Gastrocnemius medialis (tissue), 4 donors: ENCODE data around the gene BTBD10. TPM values are rescaled to one million over a fixed set of nuclear protein-coding genes. Genes with fewer than 3 reads are reported as not detected.

Source experiments
- ATAC-seq, 2 donors: fragments of 150-250 bp; one replicate each; pipeline ENCODE4 v1.9.1; 2016
- DNase-seq, 2 donors: peaks; one replicate each; pipeline ENCODE4 v3.0.0-alpha.2; 2019
- H3K27ac ChIP-seq, 4 donors: fragments of 200-600 bp; sonication (generic); 1 replicate in 1 of 4; 2 replicates in 3 of 4; pipeline ENCODE4 v1.5.1; 2016 to 2018; ENCODE audit warnings: mild to moderate bottlenecking in 2 of 4, moderate library complexity in 1 of 4
- H3K27me3 ChIP-seq, 3 donors: fragments of 200-600 bp; sonication (generic) in 2 of 3; 1 replicate in 1 of 3; 2 replicates in 2 of 3; pipeline versions ENCODE4 v1.5.1 to v1.6.0; 2016 to 2019; ENCODE audit warnings: mild to moderate bottlenecking in 1 of 3, moderate library complexity in 1 of 3
- H3K36me3 ChIP-seq, 2 donors: fragments of 200-600 bp; sonication (generic) in 1 of 2; one replicate each; pipeline ENCODE4 v1.5.1; 2017 to 2018
- H3K4me1 ChIP-seq, 2 donors: fragments of 200-600 bp; sonication (generic) in 1 of 2; one replicate each; pipeline ENCODE4 v1.5.1; 2016 to 2017; ENCODE audit warnings: mild to moderate bottlenecking in 2 of 2
- H3K4me3 ChIP-seq, 4 donors: fragments of 200-600 bp; sonication (generic) in 3 of 4; 1 replicate in 1 of 4; 2 replicates in 3 of 4; pipeline ENCODE4 v1.5.1; 2016 to 2019; ENCODE audit warnings: mild to moderate bottlenecking in 2 of 4
- H3K9me3 ChIP-seq, 3 donors: fragments of 200-600 bp; sonication (generic) in 2 of 3; 1 replicate in 1 of 3; 2 replicates in 2 of 3; pipeline ENCODE4 v1.5.1; 2016 to 2019
- CTCF ChIP-seq, 5 experiments: fragments of 450-650 bp in 3 of 5; fragments of 200-600 bp in 2 of 5; sonication (generic) in 2 of 5; IDR thresholded peaks in 4 of 5; conservative IDR thresholded peaks in 1 of 5; 1 replicate in 4 of 5; 2 replicates in 1 of 5; pipeline ENCODE4 v1.5.1; 2016 to 2019; ENCODE audit warnings: antibody characterized with exemption in 5 of 5, mild to moderate bottlenecking in 3 of 5, moderate library complexity in 3 of 5
- POLR2A ChIP-seq, 2 donors: fragments of 450-650 bp; IDR thresholded peaks; one replicate each; pipeline ENCODE4 v1.6.1; 2017; ENCODE audit warnings: antibody characterized with exemption in 2 of 2, mild to moderate bottlenecking in 2 of 2, moderate library complexity in 2 of 2
- in situ Hi-C, 4 donors: fragments of 200-750 bp; cut with MboI; loops; one replicate each; pipeline versions ENCODE4 v1.15.0 to v1.8.0; 2017; ENCODE audit warnings: low sequenced_read_pairs in 4 of 4
- intact Hi-C: fragments of 100-400 bp; cut with DNase I; formaldehyde crosslinking; loops from one replicate; pipeline ENCODE4 v1.15.1; 2023; ENCODE audit warnings: low total_unique reads
- total RNA-seq, 4 donors: library from RNA; depleted of rRNA; stranded (reverse); fragments of >200 nt; gene quantifications; one replicate each; pipeline versions ENCODE4 v1.1.0 to v1.2.3, GENCODE V29; 2016

BTBD10 gene
- total RNA-seq, 4 donors from 2014 or later = 18.6 to 31.9 (median 20.3) TPM

GRCh38 chr11:13386567-13386966 is 76.5 kb downstream of the BTBD10 start:
- intact Hi-C loops = no loop called here
- in situ Hi-C loops = no loop called here
- no peak overlapping the region for H3K4me3 ChIP-seq
- H3K36me3 ChIP-seq = peaks cover 0 to 53% of the 10 kb centered on the region in 2 donors
- no peaks in the 10 kb centered on the region for H3K9me3 ChIP-seq
- H3K27ac ChIP-seq = no peak overlapping the region
- DNase-seq = no peak
- H3K27me3 ChIP-seq = no peaks in the 10 kb centered on the region
- H3K4me1 ChIP-seq = no peaks in the 10 kb centered on the region
- no peak for TF ChIP-seq CTCF (IDR thresholded peaks at IDR 0.05 in 4 of 5, conservative IDR thresholded peaks at IDR 0.05 in 1 of 5)
- no peak for TF ChIP-seq POLR2A (IDR thresholded peaks at IDR 0.05)
- ATAC-seq = no peak

- H3K4me1 ChIP-seq = no peaks in the 10 kb centered on the region
- no peaks in the 10 kb centered on the region for H3K27me3 ChIP-seq
- TF ChIP-seq CTCF (IDR thresholded peaks at IDR 0.05 in 4 of 5, conservative IDR thresholded peaks at IDR 0.05 in 1 of 5) (peak in 3 of 5 experiments; percentile 18 to 39 (median 39)), POLR2A (IDR thresholded peaks at IDR 0.05) (no peak)
- H3K9me3 ChIP-seq = no peaks in the 10 kb centered on the region
- no peak overlapping the region for H3K4me3 ChIP-seq
- in situ Hi-C loops = no loop called here
- no peak overlapping the region for H3K27ac ChIP-seq
- ATAC-seq (no peak), DNase-seq (no peak)
- intact Hi-C loops = loop anchor here (1.0 kb wide), 1 partner anchor 175 kb away; no protein-coding TSS in a partner anchor
- H3K36me3 ChIP-seq = peaks cover 0 to 68% of the 10 kb centered on the region in 2 donors
These were observed 77.9 kb downstream of the BTBD10 start for GRCh38 chr11:13384908-13385640.

- Histone ChIP-seq H3K27ac (no peak overlapping the region), H3K27me3 (no peaks in the 10 kb centered on the region), H3K4me3 (no peak overlapping the region), H3K4me1 (no peaks in the 10 kb centered on the region), H3K36me3 (peaks cover 0 to 84% of the 10 kb centered on the region in 2 donors), H3K9me3 (no peaks in the 10 kb centered on the region)
- in situ Hi-C loops (no loop called here), intact Hi-C loops (no loop called here)
- no peak for ATAC-seq
- TF ChIP-seq POLR2A (IDR thresholded peaks at IDR 0.05) = no peak
- no peak for TF ChIP-seq CTCF (IDR thresholded peaks at IDR 0.05 in 4 of 5, conservative IDR thresholded peaks at IDR 0.05 in 1 of 5)
- DNase-seq = no peak
These were observed 80.3 kb downstream of the BTBD10 start for GRCh38 chr11:13382751-13383150.

- intact Hi-C loops = no loop called here
- ATAC-seq (no peak), DNase-seq (no peak)
- Histone ChIP-seq H3K27me3 (no peaks in the 10 kb centered on the region), H3K4me3 (no peak overlapping the region), H3K36me3 (peaks cover 0 to 84% of the 10 kb centered on the region in 2 donors), H3K4me1 (no peaks in the 10 kb centered on the region), H3K27ac (no peak overlapping the region), H3K9me3 (no peaks in the 10 kb centered on the region)
- in situ Hi-C loops = no loop called here
- TF ChIP-seq CTCF (IDR thresholded peaks at IDR 0.05 in 4 of 5, conservative IDR thresholded peaks at IDR 0.05 in 1 of 5) (no peak), POLR2A (IDR thresholded peaks at IDR 0.05) (no peak)
These were observed 82.3 kb downstream of the BTBD10 start for GRCh38 chr11:13380731-13381130.
